Neural cell (in vitro differentiated cells): Measurements from ENCODE around the gene LMBRD1.

Experiments used
- EZH2 ChIP-seq: fragments of 200-600, 300-800 bp; shearing (Covaris generic), sonication (generic); IDR thresholded peaks from 2 replicates; pipeline ENCODE4 v1.6.1; 2014; ENCODE audit warnings: antibody characterized with exemption, low read length, borderline replicate concordance, mild to moderate bottlenecking; ENCODE audit not compliant: insufficient read depth, poor library complexity, severe bottlenecking
- RAD21 ChIP-seq: fragments of 450-650 bp; conservative IDR thresholded peaks from 2 replicates; pipeline ENCODE4 v1.6.1; 2014; ENCODE audit warnings: antibody characterized with exemption, mild to moderate bottlenecking, moderate library complexity

DNA sequence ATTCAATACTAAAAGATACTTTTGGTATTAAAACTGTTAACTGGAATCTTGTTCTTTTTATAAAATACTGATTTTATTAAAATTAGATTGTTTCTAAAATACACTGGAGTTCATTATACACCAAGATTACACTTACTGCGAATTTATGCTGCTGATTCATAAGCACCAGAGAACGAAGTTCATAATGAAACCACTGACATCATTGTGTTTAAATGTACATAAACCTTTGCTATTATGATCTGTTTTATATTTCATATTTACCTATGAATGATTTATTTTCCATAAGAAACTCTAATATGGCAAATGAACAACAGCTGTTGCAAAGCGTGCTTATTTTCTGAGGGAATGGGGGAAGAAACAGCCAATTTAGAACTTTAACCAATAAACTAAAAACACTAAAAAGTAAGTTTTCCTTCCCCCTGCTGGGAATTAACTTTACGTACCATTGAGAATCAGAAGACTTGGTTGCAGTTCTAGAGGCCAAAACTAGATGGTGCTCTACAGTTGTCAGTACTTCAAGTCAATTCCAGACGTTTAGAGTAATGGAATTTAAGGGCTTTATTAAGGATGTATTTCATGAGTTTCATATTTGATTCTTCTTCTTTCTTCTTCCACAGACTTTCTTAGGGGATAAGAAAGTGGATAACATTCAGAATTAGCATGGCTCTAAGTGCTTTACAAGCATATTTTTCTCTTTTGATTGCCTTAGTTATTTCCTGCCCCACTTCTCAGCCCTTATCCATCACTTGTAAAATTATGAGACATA is 38.8 kb upstream of the LMBRD1 start:
- peak; percentile 72 for TF ChIP-seq RAD21
- no peak for TF ChIP-seq EZH2
